Neural crest cell (in vitro differentiated cells): Measurements from ENCODE around the gene XK. TPM values are rescaled to one million over a fixed set of nuclear protein-coding genes. Genes with fewer than 3 reads are reported as not detected.

Source experiments
- DNase-seq: peaks from one replicate; pipeline ENCODE4 v3.0.0; 2021; ENCODE audit warnings: low read depth, mixed read lengths, low spot score
- H3K27ac Mint-ChIP-seq: one replicate; pipeline ENCODE4 v1.8.0; 2021; ENCODE audit warnings: mild to moderate bottlenecking, mixed read lengths; ENCODE audit not compliant: unreplicated experiment
- H3K27me3 Mint-ChIP-seq: 2 replicates; pipeline ENCODE4 v1.8.0; 2021; ENCODE audit warnings: low read depth, mild to moderate bottlenecking, mixed read lengths
- H3K36me3 Mint-ChIP-seq: 2 replicates; pipeline ENCODE4 v1.8.0; 2021; ENCODE audit warnings: low read depth, mild to moderate bottlenecking, mixed read lengths
- H3K4me1 Mint-ChIP-seq: 2 replicates; pipeline ENCODE4 v1.8.0; 2021; ENCODE audit warnings: mixed read lengths
- H3K4me3 Mint-ChIP-seq: one replicate; pipeline ENCODE4 v1.8.0; 2021; ENCODE audit warnings: mild to moderate bottlenecking, mixed read lengths
- H3K9me3 Mint-ChIP-seq: 2 replicates; pipeline ENCODE4 v1.8.0; 2021; ENCODE audit warnings: mixed read lengths
- total RNA-seq: library from RNA; stranded (reverse); gene quantifications from 2 replicates; pipeline ENCODE4 v1.2.1, GENCODE V29; 2021
- TF ChIP-seq, protein P1 (sequence below): fragments of 200-600 bp; sonication (generic); conservative IDR thresholded peaks from 2 replicates; pipeline ENCODE4 v1.5.0; 2021; ENCODE audit warnings: antibody characterized with exemption, mild to moderate bottlenecking

Gene XK
- total RNA-seq, 1 donor from 2014 or later = 0.12 TPM

DNA sequence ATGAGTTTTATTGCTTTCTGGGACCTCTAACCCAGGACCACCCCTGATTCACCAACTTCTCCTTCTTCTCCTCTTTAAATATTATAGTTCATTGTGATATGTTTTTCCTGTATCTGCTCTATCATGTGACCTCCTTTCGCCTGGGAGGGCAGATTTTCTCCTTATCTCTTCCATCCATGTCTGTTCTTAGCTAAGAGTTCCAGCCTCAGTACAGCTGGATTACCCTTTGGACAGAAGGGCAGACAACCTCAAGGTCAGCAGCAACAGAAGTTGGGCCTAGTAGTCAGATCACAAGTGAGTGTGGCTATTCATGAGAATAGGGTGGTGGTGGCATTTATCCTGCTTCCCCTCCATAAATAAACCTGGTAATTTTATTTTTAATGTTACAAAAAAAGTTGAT lies 5.7 kb upstream of the XK start:
- Mint-ChIP-seq H3K4me1 (peaks cover 7% of the 10 kb centered on the region), H3K36me3 (no peaks in the 10 kb centered on the region), H3K27ac (no peak overlapping the region), H3K9me3 (no peaks in the 10 kb centered on the region), H3K27me3 (peaks cover 2% of the 10 kb centered on the region), H3K4me3 (no peak overlapping the region)
- TF ChIP-seq, protein P1, sequence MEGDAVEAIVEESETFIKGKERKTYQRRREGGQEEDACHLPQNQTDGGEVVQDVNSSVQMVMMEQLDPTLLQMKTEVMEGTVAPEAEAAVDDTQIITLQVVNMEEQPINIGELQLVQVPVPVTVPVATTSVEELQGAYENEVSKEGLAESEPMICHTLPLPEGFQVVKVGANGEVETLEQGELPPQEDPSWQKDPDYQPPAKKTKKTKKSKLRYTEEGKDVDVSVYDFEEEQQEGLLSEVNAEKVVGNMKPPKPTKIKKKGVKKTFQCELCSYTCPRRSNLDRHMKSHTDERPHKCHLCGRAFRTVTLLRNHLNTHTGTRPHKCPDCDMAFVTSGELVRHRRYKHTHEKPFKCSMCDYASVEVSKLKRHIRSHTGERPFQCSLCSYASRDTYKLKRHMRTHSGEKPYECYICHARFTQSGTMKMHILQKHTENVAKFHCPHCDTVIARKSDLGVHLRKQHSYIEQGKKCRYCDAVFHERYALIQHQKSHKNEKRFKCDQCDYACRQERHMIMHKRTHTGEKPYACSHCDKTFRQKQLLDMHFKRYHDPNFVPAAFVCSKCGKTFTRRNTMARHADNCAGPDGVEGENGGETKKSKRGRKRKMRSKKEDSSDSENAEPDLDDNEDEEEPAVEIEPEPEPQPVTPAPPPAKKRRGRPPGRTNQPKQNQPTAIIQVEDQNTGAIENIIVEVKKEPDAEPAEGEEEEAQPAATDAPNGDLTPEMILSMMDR = no peak
- no peak for DNase-seq

DNA sequence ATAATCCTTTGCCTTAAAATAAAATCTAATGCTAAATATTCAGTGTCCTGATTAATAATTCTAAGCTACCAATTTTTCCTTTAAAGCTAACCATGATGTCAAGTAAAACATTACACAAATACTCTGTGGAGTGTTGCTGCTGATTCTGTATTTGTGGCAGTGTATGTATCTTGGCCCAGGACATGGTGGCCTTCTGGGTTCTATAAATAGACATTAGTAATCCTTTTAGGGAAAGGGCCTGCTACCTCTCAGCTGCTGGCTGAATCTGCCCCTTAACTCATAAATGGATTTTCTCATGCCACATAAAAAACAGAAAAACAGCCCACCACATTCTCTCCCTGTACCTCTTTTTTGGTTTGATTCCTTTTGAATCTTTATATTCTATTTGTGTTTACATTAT lies 1.2 kb upstream of the XK start:
- H3K4me3 Mint-ChIP-seq = no peak overlapping the region
- H3K9me3 Mint-ChIP-seq = no peaks in the 10 kb centered on the region
- no peak overlapping the region for H3K27ac Mint-ChIP-seq
- peaks cover 7% of the 10 kb centered on the region for H3K4me1 Mint-ChIP-seq
- DNase-seq = no peak
- no peaks in the 10 kb centered on the region for H3K36me3 Mint-ChIP-seq
- peaks cover 17% of the 10 kb centered on the region for H3K27me3 Mint-ChIP-seq
- TF ChIP-seq, protein P1 = no peak

DNA sequence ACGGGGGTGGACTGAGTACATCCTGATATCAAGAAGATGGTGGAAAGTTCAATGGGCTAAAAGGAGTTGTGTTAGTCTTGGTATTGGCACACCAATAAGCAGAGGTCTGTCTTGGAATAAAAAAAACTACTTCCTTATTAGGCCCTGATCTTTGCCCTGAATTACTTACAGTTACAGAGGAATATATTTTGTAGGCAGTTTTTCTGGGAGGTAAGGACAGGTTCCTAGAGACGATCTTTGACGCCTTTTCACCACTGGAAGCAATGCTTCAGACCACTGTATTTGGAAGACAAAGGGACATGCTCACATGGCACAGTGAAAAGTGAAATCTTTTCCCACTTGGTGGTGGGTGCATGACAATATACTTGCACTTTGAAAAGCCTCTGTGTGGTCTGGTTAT lies 618 bp upstream of the XK start:
- Mint-ChIP-seq H3K36me3 (no peaks in the 10 kb centered on the region), H3K4me3 (no peak overlapping the region)
- no peak for DNase-seq

DNA sequence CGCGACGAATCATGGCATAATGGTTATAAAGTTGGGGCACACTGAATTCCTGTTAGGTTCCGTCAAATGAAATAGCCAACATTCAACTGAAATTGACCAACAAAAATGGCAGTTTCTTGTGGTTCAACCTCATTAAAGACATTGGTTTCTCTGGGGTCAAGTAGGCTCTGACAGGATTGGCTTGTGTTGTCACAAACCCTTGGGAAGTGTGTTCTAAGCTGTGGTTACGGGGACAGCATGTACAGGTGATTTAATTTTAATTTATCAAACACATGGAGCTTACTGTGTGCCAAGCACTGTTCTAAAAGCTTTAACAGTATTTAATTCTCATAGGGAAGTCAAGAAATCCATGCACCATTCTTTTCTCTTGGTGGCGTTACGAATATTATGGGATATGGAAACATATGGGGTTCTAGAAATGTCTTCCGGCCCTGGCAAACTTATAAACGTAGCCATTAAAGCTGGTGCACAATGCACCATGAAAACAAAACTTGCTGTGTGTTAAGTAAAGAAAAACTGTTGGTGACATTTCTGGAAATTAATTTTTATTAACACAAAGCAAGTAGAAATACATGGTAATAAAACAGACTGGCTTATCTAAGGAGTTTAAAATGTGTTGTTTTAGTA lies 891 bp downstream of the XK start:
- Mint-ChIP-seq H3K4me3 (peak overlapping the region; percentile 56), H3K36me3 (no peaks in the 10 kb centered on the region), H3K27ac (no peak overlapping the region), H3K27me3 (peaks cover 17% of the 10 kb centered on the region), H3K4me1 (peaks cover 3% of the 10 kb centered on the region), H3K9me3 (no peaks in the 10 kb centered on the region)
- DNase-seq = no peak
- TF ChIP-seq, protein P1 = no peak

More for the DNA sequence above, 618 bp upstream of the XK start:
- Mint-ChIP-seq H3K27me3 (peaks cover 17% of the 10 kb centered on the region), H3K9me3 (no peaks in the 10 kb centered on the region), H3K4me1 (peaks cover 7% of the 10 kb centered on the region), H3K27ac (no peak overlapping the region)
- TF ChIP-seq, protein P1 = no peak

DNA sequence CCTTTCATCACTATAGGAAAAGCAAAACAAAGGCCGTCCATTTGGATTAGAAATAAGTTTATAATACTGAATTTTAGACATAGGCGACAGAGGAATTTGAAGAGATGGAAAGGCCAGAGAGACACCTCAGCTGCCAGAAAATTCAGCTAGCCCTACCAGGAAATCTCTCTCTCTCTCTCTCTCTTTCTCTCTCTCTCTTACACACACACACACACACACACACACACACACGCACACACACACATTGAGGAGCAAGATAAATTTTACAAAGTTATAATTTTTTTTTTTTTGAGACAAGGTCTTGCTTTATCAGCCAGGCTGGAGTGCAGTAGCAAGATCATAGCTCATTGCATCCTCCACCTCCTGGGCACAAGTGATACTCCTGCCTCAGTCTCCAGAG lies 1.4 kb downstream of the XK start:
- Mint-ChIP-seq H3K36me3 (no peaks in the 10 kb centered on the region), H3K4me3 (no peak overlapping the region), H3K27ac (no peak overlapping the region), H3K4me1 (no peaks in the 10 kb centered on the region), H3K9me3 (no peaks in the 10 kb centered on the region), H3K27me3 (peaks cover 17% of the 10 kb centered on the region)
- no peak for DNase-seq
- TF ChIP-seq, protein P1 = no peak
